SW 1271 (cell line): ENCODE measurements around the gene ZNRF2.

Experiments
- DNase-seq, 2 experiments: peaks; one replicate each; lab custom pipeline; 2025; lab: John Stamatoyannopoulos, UW

ZNRF2 gene

DNA sequence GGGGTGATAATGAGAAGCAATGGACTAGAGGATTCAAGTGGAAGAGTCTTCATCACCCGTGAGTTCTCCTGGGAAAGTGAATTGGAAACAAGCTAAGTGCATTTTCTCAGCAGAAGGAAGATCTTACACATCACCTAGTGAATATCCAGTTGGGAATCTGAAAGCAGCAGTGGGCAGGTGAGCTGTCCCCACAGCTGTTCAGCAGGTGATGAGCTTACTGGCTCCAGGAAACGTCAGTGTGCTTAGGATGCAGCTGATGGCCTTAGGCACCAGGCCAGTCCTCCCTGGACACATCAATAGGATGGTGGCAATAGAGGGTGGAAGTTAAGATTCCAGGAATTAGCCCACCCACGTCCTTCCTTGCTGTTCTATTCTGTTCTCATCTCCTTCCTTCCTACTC, 127.5 kb downstream of the ZNRF2 start:
- DNase-seq: no peak

DNA sequence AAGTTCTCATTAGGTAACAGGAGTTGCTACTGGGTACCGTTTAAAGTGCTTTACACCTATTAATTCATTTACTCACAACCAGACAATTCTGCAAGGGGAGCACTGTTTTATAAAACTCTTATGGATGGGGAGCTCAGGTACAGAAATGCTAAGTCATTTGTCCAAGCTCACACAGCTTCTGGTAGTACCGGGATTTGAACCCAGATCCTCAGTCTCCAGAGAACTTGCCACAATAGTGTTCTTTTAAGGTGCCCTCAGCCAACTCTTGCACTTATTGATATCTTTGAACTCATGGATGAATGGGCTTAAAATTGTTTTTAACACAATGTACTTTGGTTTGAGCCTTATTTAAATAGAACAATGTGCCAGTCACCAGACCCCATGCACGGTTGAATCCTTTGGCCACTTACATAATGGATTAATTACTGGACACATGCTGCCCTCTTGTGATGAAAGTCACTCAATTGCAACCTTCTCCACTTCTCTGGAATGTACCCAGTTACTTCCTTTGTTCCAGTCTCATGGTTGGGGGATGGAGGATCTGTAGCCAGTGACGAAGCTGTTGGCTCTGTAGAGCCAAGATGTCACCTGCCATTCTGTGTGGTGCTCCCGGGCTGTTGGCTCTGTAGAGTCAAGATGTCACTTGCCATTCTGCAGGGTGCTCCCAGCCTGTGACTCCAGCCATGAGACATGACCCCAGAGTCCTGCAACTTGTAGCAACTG, 128.5 kb downstream of the ZNRF2 start:
- peak; percentile 10 to 46 for DNase-seq

DNA sequence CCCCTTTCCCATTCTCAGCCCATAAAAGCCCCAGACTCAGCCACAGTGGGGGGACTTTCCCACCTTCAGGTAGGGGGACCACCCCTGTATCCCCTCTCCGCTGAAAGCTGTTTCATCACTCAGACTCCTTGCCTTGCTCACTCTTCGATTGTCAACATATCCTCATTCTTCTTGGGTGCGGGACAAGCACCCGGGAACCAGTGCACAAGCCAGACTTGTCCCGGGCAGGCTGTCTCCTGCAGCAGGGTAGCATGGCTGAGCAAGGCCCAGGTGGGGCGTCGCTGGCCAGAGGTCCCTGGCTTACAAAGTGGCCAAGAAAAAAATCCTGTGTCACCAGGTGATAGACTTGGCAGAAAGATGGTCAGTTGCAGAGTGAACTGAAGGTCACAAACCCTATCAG, 129.5 kb downstream of the ZNRF2 start:
- no peak for DNase-seq
